MCF 10A (cell line): Measurements from ENCODE around the gene HOXA6. TPM values are rescaled to one million over a fixed set of nuclear protein-coding genes. Genes with fewer than 3 reads are reported as not detected.

Source experiments
- BruUV-seq: library from RNA; stranded (reverse); fragments of 400-500 nt; replicated peaks from 2 replicates; lab custom pipeline; 2021; lab: Mats Ljungman, UMichigan
- CTCF ChIA-PET: fragments of 300-600 bp; sonication (Branson Sonifier 250); formaldehyde crosslinking; extraction: SDS; loops from one replicate; lab custom pipeline; 2021; ENCODE audit warnings: antibody characterized with exemption, inconsistent platforms; lab: Yijun Ruan, JAX
- POLR2A ChIA-PET: fragments of 300-600, 350-650 bp; sonication (Branson Sonifier 250); formaldehyde crosslinking; extraction: SDS; loops from one replicate; lab custom pipeline; 2020; ENCODE audit warnings: antibody characterized with exemption, inconsistent platforms; lab: Yijun Ruan, JAX
- DNase-seq: peaks from one replicate; pipeline ENCODE4 v3.0.0-alpha.2; 2018; ENCODE audit not compliant: unreplicated experiment
- H3K27ac Mint-ChIP-seq: one replicate; pipeline ENCODE4 v1.8.0; 2022; ENCODE audit warnings: mild to moderate bottlenecking, low read depth, mixed read lengths; ENCODE audit not compliant: unreplicated experiment
- H3K27me3 Mint-ChIP-seq: one replicate; pipeline ENCODE4 v1.8.0; 2022; ENCODE audit warnings: mixed read lengths; ENCODE audit not compliant: insufficient read depth, unreplicated experiment
- H3K36me3 Mint-ChIP-seq: one replicate; pipeline ENCODE4 v1.8.0; 2022; ENCODE audit warnings: mild to moderate bottlenecking, moderate library complexity, mixed read lengths; ENCODE audit not compliant: insufficient read depth, unreplicated experiment
- H3K4me1 Mint-ChIP-seq: one replicate; pipeline ENCODE4 v1.8.0; 2022; ENCODE audit warnings: mixed read lengths; ENCODE audit not compliant: insufficient read depth, unreplicated experiment
- H3K4me3 Mint-ChIP-seq: one replicate; pipeline ENCODE4 v1.8.0; 2022; ENCODE audit warnings: mild to moderate bottlenecking, moderate library complexity, mixed read lengths; ENCODE audit not compliant: unreplicated experiment
- H3K9me3 Mint-ChIP-seq: one replicate; pipeline ENCODE4 v1.8.0; 2022; ENCODE audit warnings: mixed read lengths; ENCODE audit not compliant: unreplicated experiment
- intact Hi-C: fragments of 100-400 bp; cut with micrococcal nuclease; formaldehyde crosslinking; loops from 2 replicates; pipeline ENCODE4 v1.14.1; 2022
- total RNA-seq: library from RNA; stranded (reverse); gene quantifications from 2 replicates; pipeline ENCODE4 v1.2.3, GENCODE V29; 2022
- TF ChIP-seq, protein P1 (sequence below): fragments of 200-600 bp; IDR thresholded peaks from one replicate; pipeline ENCODE4 v1.8.0; 2022; ENCODE audit warnings: antibody characterized with exemption, mild to moderate bottlenecking; ENCODE audit not compliant: unreplicated experiment

Gene HOXA6
- total RNA-seq, 1 experiment from 2014 or later: 0.96 TPM

DNA sequence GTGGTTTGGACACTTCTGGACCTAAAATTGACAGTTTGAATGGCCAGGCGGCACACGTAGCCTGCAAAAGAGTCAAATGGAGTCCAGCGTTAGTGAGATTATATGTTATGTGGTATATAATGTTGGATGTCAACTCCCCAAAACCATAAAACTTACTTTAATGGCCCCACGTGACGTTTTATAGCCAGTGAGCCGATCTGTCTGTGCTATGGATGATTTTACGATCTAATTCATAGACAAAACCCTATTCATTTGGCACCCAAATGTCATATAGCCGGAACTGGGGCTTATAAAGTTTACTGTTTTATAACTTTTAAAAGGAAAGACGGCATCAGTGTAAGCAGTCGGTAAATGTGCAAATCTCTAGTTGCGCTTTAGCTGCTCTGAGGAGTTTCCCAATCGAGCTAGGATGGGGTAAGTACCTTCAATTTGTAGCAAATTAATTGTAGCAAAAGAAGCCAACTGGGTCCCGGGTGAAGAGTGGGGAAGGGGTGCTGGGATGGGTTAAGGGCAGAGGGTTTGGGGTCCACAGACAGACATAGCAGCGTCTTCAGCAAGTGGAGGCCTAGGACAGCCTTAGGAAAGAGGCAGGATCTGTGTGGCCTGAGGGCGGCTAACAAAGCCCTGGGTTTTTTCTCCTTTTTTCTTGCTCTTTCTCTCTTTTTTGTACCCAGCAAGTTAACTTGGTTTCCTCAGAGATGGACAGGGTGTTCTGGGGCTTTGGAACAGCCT lies 7.3 kb downstream of the HOXA6 start:
- Mint-ChIP-seq H3K4me1 (peaks cover 45% of the 10 kb centered on the region), H3K4me3 (peak overlapping the region; percentile 100), H3K27ac (peak overlapping the region; percentile 99), H3K27me3 (no peaks in the 10 kb centered on the region), H3K36me3 (peaks cover 29% of the 10 kb centered on the region), H3K9me3 (no peaks in the 10 kb centered on the region)
- TSS peak; percentile 63 for BruUV-seq
- TF ChIP-seq, protein P1, sequence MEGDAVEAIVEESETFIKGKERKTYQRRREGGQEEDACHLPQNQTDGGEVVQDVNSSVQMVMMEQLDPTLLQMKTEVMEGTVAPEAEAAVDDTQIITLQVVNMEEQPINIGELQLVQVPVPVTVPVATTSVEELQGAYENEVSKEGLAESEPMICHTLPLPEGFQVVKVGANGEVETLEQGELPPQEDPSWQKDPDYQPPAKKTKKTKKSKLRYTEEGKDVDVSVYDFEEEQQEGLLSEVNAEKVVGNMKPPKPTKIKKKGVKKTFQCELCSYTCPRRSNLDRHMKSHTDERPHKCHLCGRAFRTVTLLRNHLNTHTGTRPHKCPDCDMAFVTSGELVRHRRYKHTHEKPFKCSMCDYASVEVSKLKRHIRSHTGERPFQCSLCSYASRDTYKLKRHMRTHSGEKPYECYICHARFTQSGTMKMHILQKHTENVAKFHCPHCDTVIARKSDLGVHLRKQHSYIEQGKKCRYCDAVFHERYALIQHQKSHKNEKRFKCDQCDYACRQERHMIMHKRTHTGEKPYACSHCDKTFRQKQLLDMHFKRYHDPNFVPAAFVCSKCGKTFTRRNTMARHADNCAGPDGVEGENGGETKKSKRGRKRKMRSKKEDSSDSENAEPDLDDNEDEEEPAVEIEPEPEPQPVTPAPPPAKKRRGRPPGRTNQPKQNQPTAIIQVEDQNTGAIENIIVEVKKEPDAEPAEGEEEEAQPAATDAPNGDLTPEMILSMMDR: no peak
- POLR2A ChIA-PET: interaction anchor here (0.6 to 7.2 kb wide), 26 partner anchors 9 to 942 kb away, joined by 3 to 459 read pairs (median 10); partner anchors contain the start of genes HNRNPA2B1, HOXA1, HOXA4 and HOXA9
- intact Hi-C loops: loop anchor here (5.0 kb wide), 3 partner anchors 473 to 938 kb away; partner anchors contain the start of genes CBX3 and HNRNPA2B1
- CTCF ChIA-PET: interaction anchor here (0.6 to 6.7 kb wide), 15 partner anchors 9 to 477 kb away, joined by 3 to 190 read pairs (median 4); no protein-coding TSS in a partner anchor
- peak; percentile 56 for DNase-seq

DNA sequence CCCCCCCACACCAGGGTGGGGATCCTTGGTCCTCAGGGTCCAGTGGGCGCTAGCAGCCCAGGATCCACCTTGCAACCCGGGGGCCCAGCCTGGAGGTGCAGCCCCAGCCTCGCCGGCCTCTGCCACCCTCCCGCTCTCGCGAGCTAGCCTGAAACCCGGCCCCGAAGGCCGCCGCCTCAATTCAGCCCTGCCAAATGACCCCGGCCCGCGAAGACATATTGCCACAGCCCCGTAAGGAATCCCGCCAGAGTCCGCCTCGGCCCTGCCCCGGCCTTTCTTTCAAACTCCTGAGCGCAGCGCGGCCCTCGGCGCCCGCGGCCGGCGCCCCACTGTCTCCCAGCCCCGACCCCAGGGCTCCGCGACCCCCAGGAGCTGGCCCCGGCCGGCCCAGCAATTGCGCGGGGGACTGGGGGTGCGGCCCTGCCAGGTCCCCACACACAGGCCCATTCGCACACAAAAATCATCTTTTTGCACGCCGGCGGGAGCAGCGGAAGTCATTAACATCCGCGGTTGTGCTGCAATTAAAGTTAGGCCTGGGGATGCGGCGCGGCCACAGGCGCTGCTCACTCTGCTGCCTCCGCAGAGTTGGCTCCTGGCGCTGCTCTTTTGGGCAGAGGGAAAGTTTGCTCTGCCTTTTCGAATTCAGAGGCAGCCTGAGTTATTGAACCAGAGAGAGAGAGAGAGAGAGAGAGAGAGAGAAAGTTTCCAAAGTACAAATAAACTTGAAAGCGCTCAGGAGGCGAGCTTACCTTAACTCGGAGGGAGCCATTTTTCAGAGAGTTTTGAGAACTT lies 8.0 kb downstream of the HOXA6 start:
- H3K27me3 Mint-ChIP-seq: no peaks in the 10 kb centered on the region
- H3K4me3 Mint-ChIP-seq: peak overlapping the region; percentile 100
- H3K36me3 Mint-ChIP-seq: peaks cover 27% of the 10 kb centered on the region
- CTCF ChIA-PET: interaction anchor here (0.6 to 6.7 kb wide), 9 partner anchors 10 to 476 kb away, joined by 3 to 190 read pairs (median 3); no protein-coding TSS in a partner anchor
- TF ChIP-seq, protein P1: no peak
- intact Hi-C loops: loop anchor here (5.0 kb wide), 3 partner anchors 472 to 937 kb away; partner anchors contain the start of genes CBX3 and HNRNPA2B1
- POLR2A ChIA-PET: interaction anchor here (0.6 to 7.2 kb wide), 20 partner anchors 8 to 935 kb away, joined by 3 to 459 read pairs (median 32); partner anchors contain the start of genes HOXA1, HOXA4, HOXA9 and SKAP2
- no TSS peak for BruUV-seq
- peaks cover 52% of the 10 kb centered on the region for H3K4me1 Mint-ChIP-seq
- H3K27ac Mint-ChIP-seq: peak overlapping the region; percentile 99
- DNase-seq: peak; percentile 61
- H3K9me3 Mint-ChIP-seq: no peaks in the 10 kb centered on the region

DNA sequence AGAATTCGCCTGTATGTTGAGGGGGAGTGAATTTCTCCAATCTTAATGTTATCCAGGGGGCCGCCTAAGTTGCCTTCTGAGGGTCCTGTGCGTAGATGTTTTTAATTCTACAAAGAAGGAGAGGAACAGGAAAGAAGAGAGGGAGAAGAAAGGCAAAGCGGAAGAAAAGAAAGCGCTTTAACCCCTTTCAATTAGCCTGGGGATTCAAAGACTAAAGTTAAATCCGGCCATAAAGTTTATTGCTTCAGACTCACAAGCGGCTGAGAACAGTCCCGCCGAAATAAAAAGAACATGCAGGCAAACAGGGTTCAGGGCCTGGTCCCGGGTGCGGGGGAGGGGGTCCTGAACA lies 8.6 kb downstream of the HOXA6 start:
- BruUV-seq: no TSS peak

More for the DNA sequence above, 8.6 kb downstream of the HOXA6 start:
- peak overlapping the region; percentile 100 for H3K4me3 Mint-ChIP-seq
- H3K27ac Mint-ChIP-seq: peak overlapping the region; percentile 99
- no peaks in the 10 kb centered on the region for H3K9me3 Mint-ChIP-seq
- POLR2A ChIA-PET: interaction anchor here (1.2 to 7.2 kb wide), 10 partner anchors 8 to 292 kb away, joined by 3 to 459 read pairs (median 54); partner anchors contain the start of genes HOXA1, HOXA4, HOXA9 and SKAP2
- peak; percentile 53 for DNase-seq
- CTCF ChIA-PET: interaction anchor here (0.6 to 6.7 kb wide), 3 partner anchors 11 to 282 kb away, joined by 3 to 190 read pairs (median 3); no protein-coding TSS in a partner anchor
- TF ChIP-seq, protein P1: no peak
- no peaks in the 10 kb centered on the region for H3K27me3 Mint-ChIP-seq
- H3K36me3 Mint-ChIP-seq: peaks cover 24% of the 10 kb centered on the region
- intact Hi-C loops: no loop called here
- H3K4me1 Mint-ChIP-seq: peaks cover 58% of the 10 kb centered on the region
